Lung microvascular endothelial cell (primary cell): ENCODE results near the gene PREPL. TPM values are rescaled to one million over a fixed set of nuclear protein-coding genes. Genes with fewer than 3 reads are reported as not detected.
"Not testable (repeated sequence)": the region's sequence is repeated elsewhere in the genome, so short reads cannot be mapped to it uniquely, and the experiment has no call there.

Experiments used
- DNase-seq, 2 donors: peaks; one replicate each; pipeline versions ENCODE4 v3.0.0 to v3.0.0-alpha.2; 2010; ENCODE audit warnings: low read depth in 2 of 2
- total RNA-seq: library from RNA; depleted of rRNA; stranded (reverse); fragments of >200 nt; gene quantifications from 2 replicates; pipeline ENCODE4 v1.2.1, GENCODE V29; 2014

PREPL gene
- total RNA-seq, 1 donor from 2014 or later = 16.1 TPM

- DNase-seq = no peak
Measured at GRCh38 chr2:44349506-44349905, 11.8 kb downstream of the PREPL start.

- DNase-seq = peak in 1 of 2 donors; percentile 56
Measured at GRCh38 chr2:44348400-44348799, 12.9 kb downstream of the PREPL start.

- no peak for DNase-seq
Measured at GRCh38 chr2:44347526-44347925, 13.8 kb downstream of the PREPL start.

- peak; percentile 31 to 59 for DNase-seq
Measured at GRCh38 chr2:44342854-44343253, 18.4 kb downstream of the PREPL start.

- no peak for DNase-seq
Measured at GRCh38 chr2:44335806-44336538, 25.3 kb downstream of the PREPL start.

- no peak for DNase-seq
Measured at GRCh38 chr2:44333994-44334393, 27.3 kb downstream of the PREPL start.

GRCh38 chr2:44330801-44331200, 30.5 kb downstream of the PREPL start:
- no peak for DNase-seq

GRCh38 chr2:44329343-44329742, 32.0 kb downstream of the PREPL start:
- DNase-seq = no peak

- no peak for DNase-seq
Measured at GRCh38 chr2:44328750-44329149, 32.5 kb downstream of the PREPL start.

- DNase-seq = no peak
Measured at GRCh38 chr2:44326548-44327264, 34.6 kb downstream of the PREPL start.

GRCh38 chr2:44325897-44326296, 35.4 kb downstream of the PREPL start:
- DNase-seq = no peak

- DNase-seq = no peak
Measured at GRCh38 chr2:44324971-44325426, 36.3 kb downstream of the PREPL start.

- DNase-seq = no peak
Measured at GRCh38 chr2:44321360-44321759, 39.9 kb downstream of the PREPL start.

GRCh38 chr2:44320832-44321231, 40.5 kb downstream of the PREPL start:
- DNase-seq = no peak

GRCh38 chr2:44315945-44316344, 45.3 kb downstream of the PREPL start:
- DNase-seq = no peak

- no peak for DNase-seq
Measured at GRCh38 chr2:44314362-44314761, 46.9 kb downstream of the PREPL start.

GRCh38 chr2:44310287-44310686, 51.0 kb downstream of the PREPL start:
- DNase-seq = no peak

- no peak for DNase-seq
Measured at GRCh38 chr2:44305882-44306281, 55.4 kb downstream of the PREPL start.

- no peak for DNase-seq
Measured at GRCh38 chr2:44304258-44304657, 57.0 kb downstream of the PREPL start.

- not testable (repeated sequence) for DNase-seq
Measured at GRCh38 chr2:44303766-44304165, 57.5 kb downstream of the PREPL start.

GRCh38 chr2:44301111-44301510, 60.2 kb downstream of the PREPL start:
- DNase-seq = no peak

GRCh38 chr2:44299635-44300034, 61.7 kb downstream of the PREPL start:
- DNase-seq = no peak

- DNase-seq = no peak
Measured at GRCh38 chr2:44297431-44297830, 63.9 kb downstream of the PREPL start.
